Bronchial epithelial cell (primary cell): ENCODE measurements around the gene USP21. TPM values are rescaled to one million over a fixed set of nuclear protein-coding genes. Genes with fewer than 3 reads are reported as not detected.

Source experiments
- DNase-seq: peaks from one replicate; pipeline ENCODE4 v3.0.0-alpha.2; 2010; ENCODE audit warnings: low read depth
- FAIRE-seq: peaks from 2 replicates; lab custom pipeline; 2011; peaks lifted over from hg19 to GRCh38; lab: Jason Lieb, UNC
- H3K27me3 ChIP-seq: 2 replicates; pipeline ENCODE4 v1.5.1; 2011; ENCODE audit warnings: low read length; ENCODE audit not compliant: control insufficient read depth, insufficient read depth
- H3K36me3 ChIP-seq: 2 replicates; pipeline ENCODE4 v1.5.1; 2011; ENCODE audit warnings: low read length; ENCODE audit not compliant: control insufficient read depth, insufficient read depth
- H3K4me3 ChIP-seq: 2 replicates; pipeline ENCODE4 v1.5.1; 2011; ENCODE audit warnings: mild to moderate bottlenecking, low read depth, low read length, control low read depth
- CTCF ChIP-seq: IDR thresholded peaks from 2 replicates; pipeline ENCODE4 v1.5.1; 2011; ENCODE audit warnings: mild to moderate bottlenecking, moderate library complexity, low read length, control low read depth, inconsistent platforms; ENCODE audit not compliant: insufficient read depth, severe bottlenecking
- total RNA-seq: library from RNA; depleted of rRNA; stranded (reverse); fragments of >200 nt; gene quantifications from 2 replicates; pipeline ENCODE4 v1.2.1, GENCODE V29; 2014

Gene USP21, protein sequence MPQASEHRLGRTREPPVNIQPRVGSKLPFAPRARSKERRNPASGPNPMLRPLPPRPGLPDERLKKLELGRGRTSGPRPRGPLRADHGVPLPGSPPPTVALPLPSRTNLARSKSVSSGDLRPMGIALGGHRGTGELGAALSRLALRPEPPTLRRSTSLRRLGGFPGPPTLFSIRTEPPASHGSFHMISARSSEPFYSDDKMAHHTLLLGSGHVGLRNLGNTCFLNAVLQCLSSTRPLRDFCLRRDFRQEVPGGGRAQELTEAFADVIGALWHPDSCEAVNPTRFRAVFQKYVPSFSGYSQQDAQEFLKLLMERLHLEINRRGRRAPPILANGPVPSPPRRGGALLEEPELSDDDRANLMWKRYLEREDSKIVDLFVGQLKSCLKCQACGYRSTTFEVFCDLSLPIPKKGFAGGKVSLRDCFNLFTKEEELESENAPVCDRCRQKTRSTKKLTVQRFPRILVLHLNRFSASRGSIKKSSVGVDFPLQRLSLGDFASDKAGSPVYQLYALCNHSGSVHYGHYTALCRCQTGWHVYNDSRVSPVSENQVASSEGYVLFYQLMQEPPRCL
- total RNA-seq, result 3.9 and 4.7 TPM in 2 replicates

GRCh38 chr1:161159087-161159912, at the start of gene USP21:
Gene USP21 (plus strand): TSS chr1:161159500. CDS start chr1:161160641, 1,141 bp downstream.
- FAIRE-seq (no peak), DNase-seq (peak; percentile 71)
- Histone ChIP-seq H3K4me3 (peak within 1 kb of the TSS; percentile 87), H3K36me3 (peaks cover 16% of the 10 kb centered on the region), H3K27me3 (no peaks in the 10 kb centered on the region)
- peak; percentile 56 for TF ChIP-seq CTCF

DNA sequence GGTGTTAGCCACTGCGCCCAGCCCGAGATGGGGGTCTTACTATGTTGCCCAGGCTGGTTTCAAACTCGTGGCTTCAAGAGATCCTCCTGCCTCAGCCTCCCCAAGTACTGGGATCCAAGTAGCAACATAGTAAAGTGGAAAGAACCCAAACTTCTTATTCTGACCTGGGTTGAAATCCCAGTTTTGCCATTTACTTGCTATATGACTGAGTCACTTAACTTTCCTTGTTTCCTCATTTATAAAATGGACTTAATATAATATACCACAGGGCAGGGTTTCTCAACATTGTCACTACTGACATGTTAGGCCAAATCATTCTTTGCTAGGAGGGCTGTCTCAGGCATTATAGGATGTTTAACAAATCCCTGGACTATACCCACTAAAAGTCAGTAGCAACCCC, 48.2 kb upstream of the USP21 start:
- peaks cover 3% of the 10 kb centered on the region for H3K36me3 ChIP-seq
- no peak for FAIRE-seq

GRCh38 chr1:161111527-161111926, 47.8 kb upstream of the USP21 start:
- H3K4me3 ChIP-seq, result no peak overlapping the region
- FAIRE-seq (no peak), DNase-seq (no peak)
- no peak for TF ChIP-seq CTCF
- H3K36me3 ChIP-seq, result peaks cover 3% of the 10 kb centered on the region
- H3K27me3 ChIP-seq, result no peaks in the 10 kb centered on the region

More for the DNA sequence above, 48.2 kb upstream of the USP21 start:
- DNase-seq, result no peak
- Histone ChIP-seq H3K4me3 (no peak overlapping the region), H3K27me3 (no peaks in the 10 kb centered on the region)
- TF ChIP-seq CTCF, result no peak

- no peak overlapping the region for H3K4me3 ChIP-seq
- H3K36me3 ChIP-seq, result peaks cover 3% of the 10 kb centered on the region
- no peak for DNase-seq
- no peak for TF ChIP-seq CTCF
- no peaks in the 10 kb centered on the region for H3K27me3 ChIP-seq
- no peak for FAIRE-seq
These were observed 45.4 kb upstream of the USP21 start for GRCh38 chr1:161113915-161114314.

DNA sequence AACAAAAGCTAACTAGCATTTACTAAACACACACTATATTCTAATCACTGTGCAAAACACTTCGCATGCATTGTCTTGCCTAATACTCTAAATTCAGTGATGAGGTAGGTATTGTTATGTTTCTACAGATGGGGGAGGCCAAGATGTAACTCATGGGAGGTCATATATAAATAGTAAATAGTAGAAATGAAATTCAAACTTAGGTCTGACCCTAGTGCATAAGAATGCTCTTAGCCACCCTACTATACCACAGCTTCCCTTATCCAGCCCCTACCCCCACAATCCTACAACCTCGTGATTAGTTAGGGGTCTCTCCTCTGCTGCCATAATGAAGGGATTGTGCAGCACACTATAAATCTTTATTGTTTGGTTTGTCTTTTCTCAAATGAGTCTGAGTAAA, 44.7 kb upstream of the USP21 start:
- no peaks in the 10 kb centered on the region for H3K27me3 ChIP-seq
- DNase-seq (no peak), FAIRE-seq (no peak)
- peaks cover 3% of the 10 kb centered on the region for H3K36me3 ChIP-seq
- no peak overlapping the region for H3K4me3 ChIP-seq
- TF ChIP-seq CTCF, result no peak
